ENCODE data around the gene IPPK. TPM values are rescaled to one million over a fixed set of nuclear protein-coding genes. Genes with fewer than 3 reads are reported as not detected.
A peak's percentile ranks its signal among the peaks of the same experiment; 100 is the strongest.

The IPPK gene
- total RNA-seq, 2 donors from 2014 or later: 8.9 to 13.1 TPM

DNA sequence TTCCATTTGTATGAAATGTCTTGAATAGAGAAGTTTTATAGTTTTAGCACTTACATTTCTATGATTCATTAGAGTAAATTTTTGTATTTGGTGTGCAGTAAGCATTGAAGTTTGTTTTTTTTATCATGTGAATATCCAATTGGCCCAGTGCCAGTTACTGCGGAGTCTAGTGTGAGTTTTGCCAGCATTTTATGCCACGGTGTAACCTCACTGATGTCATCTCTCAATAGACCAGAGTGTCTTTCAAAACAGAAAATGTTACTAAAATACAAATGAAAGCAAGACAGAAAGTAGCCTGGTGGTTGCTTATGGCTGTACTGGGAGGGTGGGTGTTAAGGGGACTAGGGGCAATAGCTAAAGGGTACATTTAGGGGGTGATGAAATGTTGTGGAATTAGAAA lies 62.8 kb downstream of the IPPK start:
- Histone ChIP-seq H3K27me3 (no peaks in the 10 kb centered on the region), H3K9me3 (peaks cover 0 to 12% of the 10 kb centered on the region in 2 donors), H3K4me1 (peaks cover 0 to 39% of the 10 kb centered on the region in 2 donors), H3K36me3 (peaks cover 10% of the 10 kb centered on the region), H3K4me3 (no peak overlapping the region), H3K27ac (peak overlapping the region; percentile 4 to 10)
- DNase-seq (ENCODE audit: low spot score): no peak
- TF ChIP-seq, protein P1, sequence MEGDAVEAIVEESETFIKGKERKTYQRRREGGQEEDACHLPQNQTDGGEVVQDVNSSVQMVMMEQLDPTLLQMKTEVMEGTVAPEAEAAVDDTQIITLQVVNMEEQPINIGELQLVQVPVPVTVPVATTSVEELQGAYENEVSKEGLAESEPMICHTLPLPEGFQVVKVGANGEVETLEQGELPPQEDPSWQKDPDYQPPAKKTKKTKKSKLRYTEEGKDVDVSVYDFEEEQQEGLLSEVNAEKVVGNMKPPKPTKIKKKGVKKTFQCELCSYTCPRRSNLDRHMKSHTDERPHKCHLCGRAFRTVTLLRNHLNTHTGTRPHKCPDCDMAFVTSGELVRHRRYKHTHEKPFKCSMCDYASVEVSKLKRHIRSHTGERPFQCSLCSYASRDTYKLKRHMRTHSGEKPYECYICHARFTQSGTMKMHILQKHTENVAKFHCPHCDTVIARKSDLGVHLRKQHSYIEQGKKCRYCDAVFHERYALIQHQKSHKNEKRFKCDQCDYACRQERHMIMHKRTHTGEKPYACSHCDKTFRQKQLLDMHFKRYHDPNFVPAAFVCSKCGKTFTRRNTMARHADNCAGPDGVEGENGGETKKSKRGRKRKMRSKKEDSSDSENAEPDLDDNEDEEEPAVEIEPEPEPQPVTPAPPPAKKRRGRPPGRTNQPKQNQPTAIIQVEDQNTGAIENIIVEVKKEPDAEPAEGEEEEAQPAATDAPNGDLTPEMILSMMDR (IDR thresholded peaks at IDR 0.05): no peak

- peaks cover 0 to 42% of the 10 kb centered on the region in 2 donors for H3K4me1 ChIP-seq
- no peaks in the 10 kb centered on the region for H3K36me3 ChIP-seq
- TF ChIP-seq, protein P1 (IDR thresholded peaks at IDR 0.05): no peak
- no peak overlapping the region for H3K27ac ChIP-seq
- H3K27me3 ChIP-seq: no peaks in the 10 kb centered on the region
- peaks cover 0 to 12% of the 10 kb centered on the region in 2 donors for H3K9me3 ChIP-seq
- no peak for DNase-seq (ENCODE audit: low spot score)
- no peak overlapping the region for H3K4me3 ChIP-seq
These were observed 64.7 kb downstream of the IPPK start for GRCh38 chr9:92605224-92605623.

DNA sequence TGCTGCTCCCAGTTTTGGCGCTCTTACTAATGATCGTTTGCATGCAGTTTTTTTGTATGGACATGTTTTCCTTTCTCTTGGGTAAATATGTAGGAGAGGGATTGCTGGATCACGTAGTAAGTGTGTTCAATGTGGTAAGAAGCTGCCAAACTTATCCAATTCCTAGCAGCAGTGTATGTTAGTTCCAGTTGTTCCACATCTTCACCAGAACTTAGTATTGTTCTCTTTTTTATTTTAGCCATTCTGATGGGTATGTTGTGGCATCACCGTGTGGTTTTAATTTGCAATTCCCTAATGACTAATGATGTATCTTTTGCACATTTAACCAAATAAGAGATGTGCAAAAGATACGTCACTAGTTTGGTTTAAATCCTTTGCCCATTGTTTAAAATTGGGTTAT lies 65.9 kb downstream of the IPPK start:
- Histone ChIP-seq H3K9me3 (peaks cover 0 to 12% of the 10 kb centered on the region in 2 donors), H3K4me3 (no peak overlapping the region), H3K36me3 (no peaks in the 10 kb centered on the region), H3K27me3 (no peaks in the 10 kb centered on the region), H3K27ac (no peak overlapping the region), H3K4me1 (peaks cover 0 to 49% of the 10 kb centered on the region in 2 donors)
- no peak for DNase-seq (ENCODE audit: low spot score)
- TF ChIP-seq, protein P1 (IDR thresholded peaks at IDR 0.05): no peak

- H3K36me3 ChIP-seq: no peaks in the 10 kb centered on the region
- no peaks in the 10 kb centered on the region for H3K27me3 ChIP-seq
- peaks cover 0 to 12% of the 10 kb centered on the region in 2 donors for H3K9me3 ChIP-seq
- no peak overlapping the region for H3K4me3 ChIP-seq
- H3K27ac ChIP-seq: no peak overlapping the region
- peaks cover 0 to 46% of the 10 kb centered on the region in 2 donors for H3K4me1 ChIP-seq
- TF ChIP-seq, protein P1 (IDR thresholded peaks at IDR 0.05): no peak
- DNase-seq (ENCODE audit: low spot score): no peak
These were observed 66.8 kb downstream of the IPPK start for GRCh38 chr9:92603100-92603499.

- TF ChIP-seq, protein P1 (IDR thresholded peaks at IDR 0.05): no peak
- Histone ChIP-seq H3K36me3 (no peaks in the 10 kb centered on the region), H3K27me3 (no peaks in the 10 kb centered on the region), H3K27ac (peak overlapping the region in 1 of 2 donors; percentile 64), H3K4me3 (no peak overlapping the region), H3K9me3 (peaks cover 0 to 12% of the 10 kb centered on the region in 2 donors), H3K4me1 (peaks cover 0 to 46% of the 10 kb centered on the region in 2 donors)
- no peak for DNase-seq (ENCODE audit: low spot score)
These were observed 67.5 kb downstream of the IPPK start for GRCh38 chr9:92602413-92602812.

DNA sequence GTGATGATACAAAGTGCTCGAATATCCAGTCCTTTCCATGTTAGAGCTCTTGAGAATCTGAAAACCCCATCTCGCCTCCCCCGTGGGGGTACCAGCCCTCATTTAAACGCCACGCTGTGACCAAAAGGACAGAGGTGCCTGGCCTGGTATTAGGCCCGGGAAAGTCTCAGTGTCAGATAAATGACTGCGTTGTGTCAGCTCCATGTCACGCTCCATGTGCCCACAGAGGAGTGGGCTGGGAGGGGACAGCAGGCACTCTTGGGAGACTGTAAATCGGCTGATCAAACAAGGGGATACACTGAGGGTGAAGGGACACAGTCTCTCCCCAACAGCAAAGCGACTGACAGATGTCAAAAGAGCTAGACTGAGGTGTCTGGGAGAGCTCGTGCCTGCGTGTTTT lies 68.5 kb downstream of the IPPK start:
- TF ChIP-seq, protein P1 (IDR thresholded peaks at IDR 0.05): no peak
- no peak for DNase-seq (ENCODE audit: low spot score)
- H3K9me3 ChIP-seq: peaks cover 0 to 12% of the 10 kb centered on the region in 2 donors
- H3K4me3 ChIP-seq: no peak overlapping the region
- no peaks in the 10 kb centered on the region for H3K36me3 ChIP-seq
- H3K4me1 ChIP-seq: peaks cover 0 to 39% of the 10 kb centered on the region in 2 donors
- peak overlapping the region; percentile 57 to 64 for H3K27ac ChIP-seq
- H3K27me3 ChIP-seq: no peaks in the 10 kb centered on the region
